ENCODE measurements around the gene TRAF1.

TRAF1 gene

GRCh38 chr9:120924698-120925534 is 1.7 kb downstream of the TRAF1 start:
- peak; percentile 36 for DNase-seq (ENCODE audit: low read depth)

DNA sequence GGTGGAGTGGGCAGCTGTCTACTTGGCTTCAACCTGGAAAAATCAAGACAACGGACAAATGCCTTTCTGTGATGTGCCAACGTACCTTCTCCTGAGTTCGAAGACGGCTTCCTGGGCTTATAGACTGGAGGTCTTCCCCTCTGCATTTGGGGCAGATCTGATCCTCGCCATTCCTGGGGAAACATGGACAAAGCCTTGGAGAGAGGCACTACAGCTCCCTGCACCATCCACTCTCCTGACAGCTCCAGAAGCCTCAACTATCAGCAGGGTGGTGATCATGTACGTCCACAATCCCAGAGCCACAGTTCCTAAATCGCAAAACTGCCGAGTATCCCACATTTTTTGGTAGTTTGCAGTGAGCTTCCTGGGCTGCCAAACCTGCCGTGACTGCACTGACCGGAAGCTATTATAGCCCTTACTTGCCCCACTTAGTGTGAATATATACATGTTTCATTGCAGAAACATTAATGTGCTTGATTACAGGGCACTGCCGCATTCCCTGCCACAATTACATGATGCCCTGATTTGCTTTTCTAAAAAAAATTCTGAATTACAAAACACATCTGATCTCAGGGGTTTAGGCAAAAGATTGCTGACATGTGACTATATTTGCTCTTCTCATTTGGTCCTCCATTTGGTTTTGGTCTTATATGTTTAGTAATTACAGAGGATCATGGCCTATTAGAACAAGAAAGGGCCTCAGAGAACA is 2.8 kb downstream of the TRAF1 start:
- no peak for DNase-seq (ENCODE audit: low read depth)

GRCh38 chr9:120922404-120923195 is 4.0 kb downstream of the TRAF1 start:
- DNase-seq (ENCODE audit: low read depth), result no peak

DNA sequence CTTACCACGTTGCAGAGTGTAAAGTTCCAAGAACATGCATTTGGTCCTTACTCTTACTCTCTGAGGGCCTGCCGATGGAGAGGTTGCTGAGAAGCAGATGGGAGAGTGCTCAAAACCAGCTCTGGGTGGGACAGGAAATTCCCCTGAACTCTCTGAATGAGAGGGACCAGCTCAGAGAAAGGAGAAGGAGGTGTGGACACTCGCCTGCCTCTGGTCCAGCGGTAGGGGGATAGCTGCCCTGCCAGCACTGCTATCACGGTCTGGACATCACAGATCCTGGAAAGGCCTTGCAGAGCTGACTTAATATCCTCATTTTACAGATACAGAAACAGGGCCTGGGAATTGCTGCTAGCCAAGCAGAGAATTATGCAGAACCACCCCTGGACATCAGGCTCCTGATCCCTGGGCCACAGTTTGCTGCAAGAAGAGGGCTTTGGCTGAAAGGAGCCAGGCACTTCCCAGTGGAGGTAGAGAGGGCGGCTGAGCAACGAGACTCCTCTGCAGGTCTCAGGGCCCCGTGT is 4.9 kb downstream of the TRAF1 start:
- no peak for DNase-seq (ENCODE audit: low read depth)

DNA sequence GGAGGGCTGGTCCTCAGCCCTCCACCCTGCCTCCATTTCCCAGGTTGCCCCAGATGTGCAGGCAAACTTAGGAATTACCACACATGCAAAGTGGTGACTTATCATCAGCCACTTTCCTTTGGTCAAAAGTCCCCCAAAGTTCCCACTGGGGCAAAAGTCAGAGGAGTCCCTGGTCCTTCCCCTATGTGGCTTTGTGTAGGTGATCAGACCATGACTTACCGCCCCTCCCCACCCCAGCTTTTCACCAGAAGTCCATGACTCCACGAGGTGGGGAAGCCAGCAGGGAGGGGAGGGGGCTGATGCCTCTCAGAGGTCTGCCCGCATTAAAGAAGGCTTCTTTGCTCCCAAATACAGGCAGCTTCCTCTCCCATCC is 5.8 kb downstream of the TRAF1 start:
- no peak for DNase-seq (ENCODE audit: low read depth)

GRCh38 chr9:120919843-120920805 is 6.5 kb downstream of the TRAF1 start:
- DNase-seq (ENCODE audit: low read depth), result no peak

DNA sequence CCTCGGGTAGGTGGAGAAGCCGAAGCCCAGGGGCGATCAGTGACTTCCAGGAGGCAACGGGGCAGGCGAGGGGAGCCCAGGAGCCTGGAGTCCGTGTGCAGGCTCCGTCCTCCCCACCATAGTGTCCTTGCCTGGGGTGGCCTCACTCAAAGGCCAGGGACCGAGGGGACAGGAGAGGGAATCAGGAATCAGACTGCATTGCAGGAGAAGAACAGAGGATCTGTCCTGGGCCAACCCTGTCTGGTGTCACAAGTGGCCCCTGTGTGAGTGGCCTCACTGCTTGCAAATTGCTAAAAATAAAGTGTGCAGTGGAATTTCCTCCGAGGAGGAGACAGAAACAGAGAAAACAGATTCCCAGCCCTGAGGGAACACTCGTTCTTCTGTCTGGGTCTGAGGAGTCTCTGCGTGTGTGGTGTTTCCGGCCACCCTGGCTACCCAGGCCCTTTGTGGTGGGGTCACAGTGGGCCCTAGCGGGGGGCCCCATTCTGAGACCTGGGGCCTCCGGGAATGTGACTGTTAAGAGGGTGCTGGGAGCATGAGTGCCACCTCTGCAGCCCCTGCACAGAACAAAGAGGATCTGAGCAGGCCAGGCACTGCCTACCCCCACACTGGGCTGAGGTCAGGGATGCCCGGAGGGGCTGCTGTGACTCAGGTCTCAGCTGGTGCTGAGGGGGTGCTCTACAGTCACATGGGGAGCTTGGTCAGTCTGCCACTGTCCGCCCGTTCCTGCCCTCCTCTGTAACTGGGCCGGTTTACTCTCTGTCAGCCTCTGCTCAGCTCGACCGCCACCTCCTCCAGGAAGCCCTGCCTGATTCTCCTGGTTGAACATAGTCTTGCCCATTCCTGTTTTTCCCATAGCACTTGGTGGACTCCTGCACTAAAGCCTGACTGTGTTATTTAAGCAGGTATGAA is 7.4 kb downstream of the TRAF1 start:
- DNase-seq (ENCODE audit: low read depth), result no peak

GRCh38 chr9:120917929-120918762 is 8.4 kb downstream of the TRAF1 start:
- no peak for DNase-seq (ENCODE audit: low read depth)

- DNase-seq (ENCODE audit: low read depth), result no peak
These were observed 9.4 kb downstream of the TRAF1 start for GRCh38 chr9:120916991-120917880.

DNA sequence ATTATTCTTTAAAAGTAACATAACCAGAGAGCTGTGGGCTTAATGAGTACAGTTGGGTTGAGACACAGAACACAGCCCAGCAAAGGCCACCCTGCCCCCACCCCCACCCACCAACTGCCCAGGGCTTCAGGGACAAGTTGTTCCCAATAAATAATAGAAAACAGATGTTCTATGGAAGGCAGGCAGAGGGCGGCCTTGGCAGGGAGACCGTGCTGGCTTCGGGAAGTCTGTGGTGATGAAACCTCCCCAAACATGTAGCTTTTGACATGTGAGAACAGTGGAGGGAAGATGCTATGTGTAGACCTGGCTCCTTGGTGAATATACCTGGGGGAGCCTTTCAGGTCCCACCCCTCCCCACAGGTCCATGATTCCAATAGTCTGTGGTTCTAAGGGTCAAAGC is 10.0 kb downstream of the TRAF1 start:
- DNase-seq (ENCODE audit: low read depth), result no peak

GRCh38 chr9:120915854-120916470 is 10.6 kb downstream of the TRAF1 start:
- DNase-seq (ENCODE audit: low read depth), result no peak

DNA sequence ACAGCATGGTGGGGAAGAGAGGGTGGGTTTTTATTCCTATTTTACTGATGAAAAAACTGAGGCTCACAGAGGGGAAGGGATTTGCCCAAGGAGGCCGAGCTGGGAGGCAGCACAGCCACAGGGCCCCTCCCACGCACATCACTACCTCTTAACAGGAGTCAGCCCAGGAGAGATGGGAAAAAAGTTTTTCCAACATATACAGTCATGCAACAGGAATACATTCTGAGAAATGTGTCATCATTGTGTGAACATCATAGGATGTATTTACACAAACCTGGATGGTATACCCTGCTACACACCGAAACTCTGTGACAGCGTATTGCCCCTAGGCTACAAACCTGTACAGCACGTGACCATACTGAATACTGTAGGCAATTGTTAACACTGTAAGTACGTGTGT is 11.6 kb downstream of the TRAF1 start:
- DNase-seq (ENCODE audit: low read depth), result no peak

DNA sequence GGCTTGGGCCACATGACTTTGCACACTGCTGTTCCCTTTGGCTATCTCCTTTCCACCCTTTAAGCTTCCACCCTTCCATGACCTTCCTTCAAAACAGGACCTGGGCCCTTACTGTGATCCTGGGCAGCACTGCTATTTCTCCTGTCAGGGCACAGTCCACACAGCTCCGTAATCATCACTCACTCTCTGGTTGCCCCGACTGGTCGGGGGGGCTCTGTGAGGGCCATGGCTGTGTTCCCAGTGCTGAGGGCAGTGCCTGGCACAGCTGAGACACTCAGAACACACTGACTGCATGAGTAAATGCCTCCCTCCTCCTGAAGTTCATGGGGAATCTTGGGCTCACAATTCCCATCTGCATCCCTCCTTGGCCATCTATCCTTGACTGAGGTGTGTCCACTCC is 12.2 kb downstream of the TRAF1 start:
- no peak for DNase-seq (ENCODE audit: low read depth)

- no peak for DNase-seq (ENCODE audit: low read depth)
These were observed 12.8 kb downstream of the TRAF1 start for GRCh38 chr9:120913647-120914264.

- DNase-seq (ENCODE audit: low read depth), result no peak
These were observed 13.5 kb downstream of the TRAF1 start for GRCh38 chr9:120912958-120913646.

GRCh38 chr9:120911295-120911837 is 15.2 kb downstream of the TRAF1 start:
- DNase-seq (ENCODE audit: low read depth), result no peak
